AG08395 (cell line): Measurements from ENCODE around the gene NCAM2.

Experiments
- DNase-seq: peaks from one replicate; pipeline ENCODE4 v3.0.0; 2012; ENCODE audit warnings: mixed read lengths, low spot score

The NCAM2 gene

GRCh38 chr21:21177353-21177986 lies 179.3 kb downstream of the NCAM2 start:
- no peak for DNase-seq

DNA sequence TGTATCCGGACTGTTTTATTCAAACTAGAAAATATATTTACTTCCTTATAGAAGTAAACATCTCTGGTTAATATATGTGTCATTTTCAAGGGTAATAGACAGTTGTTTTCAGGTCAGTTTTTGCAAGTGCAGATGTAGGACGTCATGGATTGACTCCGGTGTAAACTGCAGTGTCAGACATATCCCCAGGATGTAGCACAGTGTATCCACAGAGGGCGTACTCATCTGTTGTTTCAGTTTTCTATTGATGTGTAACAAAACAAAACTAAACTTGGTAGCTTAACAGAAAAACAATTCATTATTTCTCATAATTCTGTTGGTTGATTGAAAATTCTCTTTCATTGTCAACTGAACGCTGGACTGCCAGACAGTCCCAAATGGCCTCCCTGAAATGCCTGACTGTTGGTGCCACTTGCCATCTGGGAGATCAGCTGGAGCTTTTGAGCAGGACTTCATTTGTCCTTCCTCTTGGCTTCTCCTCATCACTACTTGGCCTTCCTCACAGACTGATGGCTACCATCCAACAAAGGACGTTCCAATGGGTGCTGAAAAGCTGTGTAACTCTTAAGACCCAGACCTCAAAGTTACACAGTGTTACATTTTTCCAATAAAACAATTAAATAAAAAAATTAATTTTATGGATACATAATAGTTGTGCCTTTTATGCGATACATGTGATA lies 181.6 kb downstream of the NCAM2 start:
- no peak for DNase-seq

- DNase-seq: no peak
Observed at GRCh38 chr21:21182401-21183010, 184.3 kb downstream of the NCAM2 start.

- peak; percentile 6 for DNase-seq
Observed at GRCh38 chr21:21183092-21183491, 184.9 kb downstream of the NCAM2 start.

DNA sequence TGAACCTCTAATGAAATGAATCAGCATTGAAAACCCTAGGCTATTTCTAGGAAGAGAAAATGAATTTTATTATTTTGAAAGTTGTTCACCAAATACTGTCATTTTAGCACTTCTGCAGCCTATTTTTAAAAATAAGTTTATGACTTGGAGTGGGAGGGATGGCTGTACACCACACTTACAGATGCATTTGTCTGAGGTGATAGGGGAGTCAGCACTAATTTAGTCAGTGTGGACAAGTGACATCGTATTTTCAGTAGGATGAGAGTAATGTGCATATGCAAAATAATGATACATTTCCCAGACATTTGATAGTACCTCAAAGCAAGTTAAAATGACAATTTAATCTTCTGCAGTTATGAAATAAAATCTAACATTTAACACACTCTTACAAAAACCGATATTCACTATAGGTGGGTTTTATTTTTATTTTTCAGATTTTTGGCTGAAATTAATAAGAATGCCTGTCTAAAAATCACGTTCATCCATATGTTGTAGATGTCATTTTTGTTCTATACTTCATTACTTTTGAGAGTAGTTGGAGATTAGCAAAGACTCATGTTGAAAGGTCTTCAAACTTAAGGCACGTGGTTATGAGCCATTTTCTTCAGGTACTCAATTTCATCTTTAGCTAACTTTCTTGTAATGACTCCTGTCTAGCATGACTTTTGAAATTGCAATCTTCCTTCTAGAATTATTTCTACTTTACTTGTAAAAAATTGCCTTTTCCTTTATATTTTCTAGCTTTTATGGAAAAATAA lies 186.7 kb downstream of the NCAM2 start:
- no peak for DNase-seq

GRCh38 chr21:21187579-21187978 lies 189.4 kb downstream of the NCAM2 start:
- no peak for DNase-seq

DNA sequence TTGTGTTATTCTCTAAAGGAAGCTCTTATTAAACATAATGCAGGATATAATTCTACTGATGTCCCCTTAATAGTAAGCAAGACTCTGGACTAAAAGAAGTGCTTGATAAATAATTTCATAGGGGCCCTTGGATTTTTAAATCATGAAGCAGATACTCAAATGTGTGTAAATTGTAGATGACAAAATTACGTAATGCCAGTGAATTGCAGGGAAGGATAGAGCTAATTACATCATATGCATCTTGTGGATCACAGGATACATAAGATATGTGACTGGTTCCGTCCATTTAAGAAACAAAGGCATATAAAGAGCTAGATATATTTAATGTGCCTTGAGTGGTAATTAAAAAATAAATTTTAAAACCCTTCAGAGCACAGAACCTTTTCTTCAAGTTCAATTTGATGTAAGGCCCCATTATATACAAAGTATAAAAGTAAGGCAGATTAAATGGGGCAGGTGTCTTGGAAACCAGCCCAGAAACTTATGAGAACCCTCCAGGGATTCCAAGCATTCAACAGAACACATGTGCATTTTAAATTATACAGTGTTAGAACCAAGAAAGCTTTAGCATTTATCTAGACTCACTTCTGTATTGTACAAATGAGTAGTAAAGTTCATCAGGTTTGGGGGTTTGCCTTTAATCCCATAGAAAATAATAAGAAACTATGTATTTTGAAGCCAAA lies 190.4 kb downstream of the NCAM2 start:
- DNase-seq: no peak

GRCh38 chr21:21195417-21195943 lies 197.3 kb downstream of the NCAM2 start:
- DNase-seq: no peak

- DNase-seq: no peak
Observed at GRCh38 chr21:21196087-21196486, 197.9 kb downstream of the NCAM2 start.

GRCh38 chr21:21196848-21197247 lies 198.6 kb downstream of the NCAM2 start:
- DNase-seq: no peak

GRCh38 chr21:21199342-21200102 lies 201.3 kb downstream of the NCAM2 start:
- no peak for DNase-seq

DNA sequence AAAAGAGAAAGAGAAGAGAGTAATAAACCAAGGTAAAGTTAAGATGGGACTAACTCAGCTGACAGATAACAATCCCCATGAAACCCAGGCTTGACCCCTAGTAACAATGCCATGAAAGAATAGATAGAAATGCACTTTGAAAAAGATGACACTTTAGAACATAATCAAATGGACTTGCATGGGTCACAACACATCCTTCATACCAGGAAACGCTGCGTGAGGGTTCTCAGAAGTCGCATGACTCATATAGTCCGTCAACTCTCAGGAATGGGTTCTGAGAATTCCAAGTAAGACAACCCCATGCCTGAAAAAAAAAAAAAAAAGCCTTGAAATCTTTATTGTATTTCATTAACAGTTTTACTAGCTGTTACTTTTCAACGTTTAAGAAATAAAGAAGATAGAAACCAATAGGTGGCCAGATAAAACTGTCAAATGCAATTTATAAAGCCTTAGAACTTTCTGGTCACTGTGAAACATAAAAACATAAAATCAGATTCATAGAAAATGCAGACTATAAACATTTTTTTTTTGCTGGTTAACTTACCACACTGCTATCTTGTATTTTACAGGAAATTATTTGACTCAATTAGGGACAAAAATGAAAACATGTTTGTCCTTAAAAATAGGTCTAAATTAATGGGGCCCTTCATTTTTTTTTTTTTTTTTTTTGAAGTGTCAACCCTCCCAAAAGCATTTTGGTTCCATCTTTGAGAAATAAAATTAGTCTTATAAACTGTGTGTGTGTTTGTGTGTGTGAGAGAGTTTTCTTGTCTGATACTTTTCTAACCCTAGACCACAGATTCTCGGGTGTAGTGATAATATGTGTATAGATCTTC lies 202.1 kb downstream of the NCAM2 start:
- DNase-seq: peak; percentile 91

DNA sequence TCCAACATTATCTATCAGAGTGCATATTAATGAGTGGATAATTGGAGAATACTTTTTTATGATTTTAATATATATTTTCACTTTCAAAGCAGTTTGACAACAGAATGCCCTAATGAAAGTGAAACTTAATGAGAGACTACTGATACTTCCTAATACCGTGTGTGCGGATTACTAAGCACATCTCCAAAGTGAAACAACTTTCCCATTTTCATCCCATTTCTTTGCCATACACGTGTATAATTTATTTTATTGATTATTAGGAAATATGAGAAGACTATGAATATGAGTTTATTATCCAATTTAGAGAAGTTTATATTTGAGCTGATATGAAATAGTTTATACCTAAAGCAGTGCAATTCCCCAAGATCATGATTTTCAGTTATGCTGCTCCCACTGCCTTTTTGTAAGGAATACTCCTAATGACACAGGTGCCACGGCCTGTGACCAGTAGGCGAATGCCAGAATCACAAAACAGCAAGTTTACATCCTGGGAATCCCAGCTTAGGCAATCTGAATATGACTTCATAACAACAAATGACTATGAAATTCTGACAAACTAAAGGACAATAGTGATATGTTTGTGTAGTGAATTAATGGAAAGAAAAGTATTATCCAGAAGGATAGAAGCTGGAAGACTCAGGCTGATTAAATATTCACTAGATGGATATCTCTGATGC lies 202.9 kb downstream of the NCAM2 start:
- peak; percentile 9 for DNase-seq

DNA sequence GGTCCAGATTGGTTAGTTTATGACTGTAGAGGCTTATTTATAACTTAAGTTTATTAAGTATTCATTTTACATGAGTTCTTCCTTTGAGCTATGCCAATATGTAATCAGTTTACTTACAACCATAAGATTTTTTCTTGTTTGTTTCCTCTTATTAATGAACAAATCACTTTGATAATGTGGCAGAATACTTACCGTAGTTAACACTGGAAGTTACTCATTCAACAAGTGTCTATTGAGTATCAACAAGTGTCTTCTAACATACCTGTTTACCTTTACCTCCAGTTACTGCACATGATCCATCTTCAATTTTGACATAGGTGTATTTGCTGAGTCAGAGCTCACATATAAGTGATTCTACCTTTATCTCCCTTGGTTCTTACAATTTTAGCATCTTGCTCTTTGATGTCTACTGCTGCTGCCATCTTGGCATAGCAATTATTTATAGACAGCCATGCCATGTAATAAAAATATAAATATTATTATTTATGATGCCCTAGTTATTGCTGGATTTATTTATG lies 205.7 kb downstream of the NCAM2 start:
- DNase-seq: no peak

GRCh38 chr21:21204366-21204996 lies 206.3 kb downstream of the NCAM2 start:
- no peak for DNase-seq

GRCh38 chr21:21205604-21206003 lies 207.4 kb downstream of the NCAM2 start:
- DNase-seq: no peak

DNA sequence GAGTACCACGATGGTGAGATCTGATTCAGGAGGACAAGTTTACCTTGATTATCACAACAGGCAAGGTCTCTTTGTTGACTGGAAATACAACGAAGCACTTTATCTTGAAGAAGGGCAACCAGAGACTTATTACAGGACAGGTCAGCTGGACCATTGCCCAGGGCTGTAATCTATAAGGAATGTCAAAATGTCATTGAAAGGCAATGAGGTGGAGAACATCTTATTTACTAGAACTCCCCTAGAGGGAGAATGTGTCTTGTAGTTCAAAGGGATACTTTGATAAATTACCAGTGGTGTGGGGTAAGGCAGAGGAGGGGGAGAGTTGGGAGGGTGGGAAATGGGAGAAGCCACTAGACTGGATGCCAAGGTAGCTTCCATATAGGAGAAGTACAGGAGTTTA lies 212.3 kb downstream of the NCAM2 start:
- no peak for DNase-seq

DNA sequence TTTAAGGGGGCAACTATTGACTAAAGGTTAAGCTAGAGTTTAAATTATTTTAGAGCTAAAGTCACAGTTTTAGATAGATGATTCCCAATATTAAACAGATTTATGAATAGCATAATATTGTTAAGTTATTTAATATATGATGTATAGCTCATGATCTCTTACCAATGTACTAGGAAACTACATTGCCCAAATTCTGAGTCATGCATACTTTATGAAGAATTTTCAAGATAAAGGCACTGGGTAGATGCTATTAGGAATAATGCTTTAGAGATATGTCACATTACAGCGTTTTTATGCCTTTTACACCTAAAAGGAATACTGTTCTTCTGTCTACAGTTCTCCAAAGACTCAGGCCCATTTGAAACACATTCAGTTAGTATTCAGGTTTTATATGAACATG lies 215.1 kb downstream of the NCAM2 start:
- DNase-seq: no peak

DNA sequence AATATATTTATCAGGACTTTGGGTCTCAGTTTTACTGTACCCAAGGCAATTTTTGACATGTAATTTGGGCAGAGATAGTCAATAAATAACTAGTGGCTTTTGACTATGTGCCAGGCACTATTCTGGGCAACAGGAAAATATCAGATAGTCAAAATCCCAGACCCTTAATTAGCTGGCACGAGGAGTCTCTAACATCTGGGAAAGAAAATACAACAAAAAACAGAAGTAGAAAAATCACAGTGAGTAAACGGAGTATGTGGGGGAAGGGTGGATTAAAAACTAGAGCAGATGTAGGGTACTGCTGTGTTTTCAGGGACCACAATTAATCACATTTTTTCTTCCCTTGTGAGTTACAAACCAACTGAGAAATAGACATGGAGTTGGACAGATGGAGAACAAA lies 217.8 kb downstream of the NCAM2 start:
- no peak for DNase-seq
